B cell (primary cell): ENCODE results near the gene POLN. TPM values are rescaled to one million over a fixed set of nuclear protein-coding genes. Genes with fewer than 3 reads are reported as not detected.

Experiments
- ATAC-seq: fragments of 200-7000 bp; cut with Tn5 transposase; one replicate; pipeline ENCODE4 v1.10.0; 2021; ENCODE audit warnings: low read depth, mild to moderate bottlenecking, moderate number of reproducible peaks, moderate library complexity
- CTCF ChIA-PET: fragments of 350-600 bp; sonication (Branson Sonifier 250); formaldehyde crosslinking; loops from one replicate; lab custom pipeline; 2021; ENCODE audit warnings: antibody characterized with exemption, inconsistent platforms; lab: Charles Lee
- POLR2A ChIA-PET: fragments of 350-600 bp; sonication (Branson Sonifier 250); formaldehyde crosslinking; loops from one replicate; lab custom pipeline; 2021; ENCODE audit warnings: antibody characterized with exemption; lab: Charles Lee
- DNase-seq: peaks from one replicate; pipeline ENCODE4 v3.0.0; 2013
- H2AFZ ChIP-seq: 2 replicates; pipeline ENCODE4 v1.6.1; 2012; ENCODE audit warnings: mild to moderate bottlenecking, low read depth, low read length; ENCODE audit not compliant: insufficient read depth, poor library complexity, severe bottlenecking
- H3K27ac ChIP-seq, 2 donors: 1 replicate in 1 of 2; 2 replicates in 1 of 2; pipeline ENCODE4 v1.5.1; 2012 to 2013; ENCODE audit warnings: low read length in 2 of 2, mild to moderate bottlenecking in 2 of 2, moderate library complexity in 1 of 2
- H3K27me3 ChIP-seq, 4 experiments: fragments of 200-600 bp in 1 of 4; sonication (generic) in 1 of 4; replicated peaks in 1 of 4; 1 replicate in 2 of 4; 2 replicates in 2 of 4; pipeline versions ENCODE4 v1.6.1 to v1.7.0; 2013 to 2016; ENCODE audit warnings: low read length in 3 of 4, mild to moderate bottlenecking in 2 of 4, mixed read lengths in 1 of 4, moderate library complexity in 1 of 4; ENCODE audit not compliant: insufficient read depth in 4 of 4, control insufficient read depth in 3 of 4; ENCODE audit errors: control extremely low read depth in 1 of 4
- H3K36me3 ChIP-seq, 2 experiments: replicated peaks in 1 of 2; 1 replicate in 1 of 2; 2 replicates in 1 of 2; pipeline versions ENCODE4 v1.6.1 to v1.7.1; 2013; ENCODE audit warnings: low read length in 1 of 2; ENCODE audit not compliant: insufficient read depth in 2 of 2, control insufficient read depth in 1 of 2; ENCODE audit errors: control extremely low read depth in 1 of 2, extremely low read depth in 1 of 2
- H3K4me1 ChIP-seq, 2 donors: fragments of 200-600 bp in 1 of 2; sonication (generic) in 1 of 2; 1 replicate in 1 of 2; 2 replicates in 1 of 2; pipeline versions ENCODE4 v1.5.1 to v1.6.1; 2013 to 2017; ENCODE audit warnings: low read length in 2 of 2; ENCODE audit not compliant: control insufficient read depth in 2 of 2, insufficient read depth in 2 of 2
- H3K4me2 ChIP-seq: replicated peaks from 2 replicates; pipeline ENCODE3; 2012; ENCODE audit warnings: mild to moderate bottlenecking, low read depth, low read length; ENCODE audit not compliant: poor library complexity, severe bottlenecking
- H3K4me3 ChIP-seq, 5 experiments: fragments of 200-600 bp in 1 of 5; sonication (generic) in 1 of 5; 1 replicate in 3 of 5; 2 replicates in 2 of 5; pipeline versions ENCODE4 v1.5.1 to v1.7.0; 2011 to 2016; ENCODE audit warnings: low read length in 4 of 5, mild to moderate bottlenecking in 4 of 5, low read depth in 2 of 5, control low read depth in 1 of 5, moderate library complexity in 1 of 5; ENCODE audit not compliant: insufficient read depth in 1 of 5; ENCODE audit errors: control extremely low read depth in 1 of 5, extremely low read depth in 1 of 5
- H3K79me2 ChIP-seq: fragments of 200-600 bp; sonication (generic); one replicate; pipeline ENCODE4 v1.6.0; 2016; ENCODE audit warnings: low read length; ENCODE audit not compliant: control insufficient read depth, insufficient read depth
- H3K9ac ChIP-seq: fragments of 200-600 bp; sonication (generic); 2 replicates; pipeline ENCODE4 v1.6.1; 2017; ENCODE audit warnings: mild to moderate bottlenecking, low read length, moderate library complexity
- H3K9me3 ChIP-seq, 3 donors: one replicate each; pipeline versions ENCODE4 v1.6.1 to v1.7.1; 2013; ENCODE audit warnings: low read length in 2 of 3; ENCODE audit not compliant: control insufficient read depth in 2 of 3, insufficient read depth in 1 of 3; ENCODE audit errors: control extremely low read depth in 1 of 3
- H4K20me1 ChIP-seq: 2 replicates; pipeline ENCODE4 v1.6.0; 2012; ENCODE audit warnings: mild to moderate bottlenecking, low read length; ENCODE audit not compliant: insufficient read depth, control insufficient read depth, poor library complexity, severe bottlenecking
- H3K27ac Mint-ChIP-seq: one replicate; pipeline ENCODE4 v1.8.0; 2021; ENCODE audit warnings: mixed read lengths
- H3K27me3 Mint-ChIP-seq: one replicate; pipeline ENCODE4 v1.8.0; 2021; ENCODE audit warnings: mixed read lengths
- H3K4me1 Mint-ChIP-seq: one replicate; pipeline ENCODE4 v1.8.0; 2021; ENCODE audit warnings: mixed read lengths
- H3K4me3 Mint-ChIP-seq: one replicate; pipeline ENCODE4 v1.8.0; 2021; ENCODE audit warnings: mixed read lengths
- H3K9me3 Mint-ChIP-seq: one replicate; pipeline ENCODE4 v1.8.0; 2022; ENCODE audit warnings: mixed read lengths; ENCODE audit not compliant: insufficient read depth
- CTCF ChIP-seq: fragments of 200-600 bp; IDR thresholded peaks from one replicate; pipeline ENCODE4 v1.8.0; 2022; ENCODE audit warnings: antibody characterized with exemption, mild to moderate bottlenecking
- EZH2 ChIP-seq: IDR thresholded peaks from 2 replicates; pipeline ENCODE4 v1.6.1; 2012; ENCODE audit warnings: borderline replicate concordance, low read depth, mild to moderate bottlenecking, moderate library complexity, low read length; ENCODE audit not compliant: insufficient read depth, poor library complexity, severe bottlenecking
- intact Hi-C: fragments of 100-400 bp; cut with micrococcal nuclease; formaldehyde crosslinking; loops from one replicate; pipeline ENCODE4 v1.10.0; 2022
- polyA plus RNA-seq: library from polyadenylated mRNA; depleted of rRNA; stranded (reverse); fragments of >200 nt; gene quantifications from 2 replicates; pipeline ENCODE4 v1.2.3, GENCODE V29; 2012
- small RNA-seq: library from RNA; depleted of rRNA; stranded (forward); fragments of <200 nt; gene quantifications from one replicate; pipeline ENCODE3, GENCODE V24; 2012; ENCODE audit warnings: low replicate concordance, low read depth; ENCODE audit not compliant: insufficient read length
- total RNA-seq, 2 donors: library from RNA; stranded (reverse); fragments of 120-200 nt in 1 of 2; gene quantifications; 1 replicate in 1 of 2; 2 replicates in 1 of 2; pipeline versions ENCODE4 v1.2.3 to v1.2.4, GENCODE V29; 2013 to 2022

POLN gene
- total and polyA plus RNA-seq, 2 donors (not counting 1 experiment from before 2014, with no cell fraction given): 0.73 to 1.5 TPM

- H3K27me3 ChIP-seq: peaks cover 0 to 20% (median 8%) of the 10 kb centered on the region in 4 experiments
- no peaks in the 10 kb centered on the region for H3K4me1 Mint-ChIP-seq
- H3K4me3 ChIP-seq: no peak overlapping the region
- H3K9me3 ChIP-seq: peaks cover 0 to 13% (median 5%) of the 10 kb centered on the region in 3 donors
- H3K36me3 ChIP-seq: no peaks in the 10 kb centered on the region
- ATAC-seq: no peak
- no peaks in the 10 kb centered on the region for H4K20me1 ChIP-seq
- no peak overlapping the region for H3K27ac Mint-ChIP-seq
- TF ChIP-seq CTCF (no peak), EZH2 (no peak)
- H3K4me2 ChIP-seq: no peak overlapping the region
- intact Hi-C loops: no loop called here
- peaks cover 7% of the 10 kb centered on the region for H3K9me3 Mint-ChIP-seq
- no peak for DNase-seq
- POLR2A ChIA-PET: no interaction called here
- no peaks in the 10 kb centered on the region for H3K79me2 ChIP-seq
- H3K27me3 Mint-ChIP-seq: peaks cover 67% of the 10 kb centered on the region
- H3K27ac ChIP-seq: no peak overlapping the region
- no peak overlapping the region for H2AFZ ChIP-seq
- no peak overlapping the region for H3K9ac ChIP-seq
- CTCF ChIA-PET: no interaction called here
- no peak overlapping the region for H3K4me3 Mint-ChIP-seq
- H3K4me1 ChIP-seq: no peaks in the 10 kb centered on the region
These were observed 216.1 kb downstream of the POLN start for GRCh38 chr4:2025817-2026216.

- Histone ChIP-seq H3K79me2 (no peaks in the 10 kb centered on the region), H3K36me3 (no peaks in the 10 kb centered on the region), H3K4me2 (no peak overlapping the region), H3K9ac (no peak overlapping the region), H3K4me1 (no peaks in the 10 kb centered on the region), H3K27me3 (peaks cover 0 to 21% (median 8%) of the 10 kb centered on the region in 4 experiments), H2AFZ (no peak overlapping the region), H4K20me1 (no peaks in the 10 kb centered on the region), H3K9me3 (peaks cover 0 to 13% (median 5%) of the 10 kb centered on the region in 3 donors), H3K27ac (no peak overlapping the region), H3K4me3 (no peak overlapping the region)
- TF ChIP-seq EZH2 (no peak), CTCF (no peak)
- Mint-ChIP-seq H3K9me3 (peaks cover 7% of the 10 kb centered on the region), H3K4me1 (no peaks in the 10 kb centered on the region), H3K27ac (no peak overlapping the region), H3K27me3 (peaks cover 65% of the 10 kb centered on the region), H3K4me3 (no peak overlapping the region)
- CTCF ChIA-PET: no interaction called here
- intact Hi-C loops: no loop called here
- ATAC-seq: no peak
- no peak for DNase-seq
- POLR2A ChIA-PET: no interaction called here
These were observed 217.2 kb downstream of the POLN start for GRCh38 chr4:2024683-2025082.

Small RNA genes within 50 kb of the gene (small RNA-seq; reads per million reads assigned to genes)
- gene COX6B1P5: not detected

Other genes starting within 250 kb of the POLN start
- 60.7 and 63.5 TPM in 2 replicates for gene NELFA, start 233.1 kb downstream of the POLN start, total RNA-seq
- gene NELFA, start 233.1 kb downstream of the POLN start, polyA plus RNA-seq: 39.6 and 42.8 TPM in 2 replicates
- 0.25 and 0.34 TPM in 2 replicates for gene NAT8L, start 182.8 kb downstream of the POLN start, total RNA-seq
- gene NAT8L, start 182.8 kb downstream of the POLN start, polyA plus RNA-seq: 0.03 TPM in 1 of 2 replicates, not detected in the other
- gene HAUS3, start within 50 bp of the POLN start, total RNA-seq: 24.2 and 26.5 TPM in 2 replicates
- 8.2 and 18.7 TPM in 2 replicates for gene HAUS3, start within 50 bp of the POLN start, polyA plus RNA-seq
- 67.3 and 70.6 TPM in 2 replicates for gene MXD4, start 20.0 kb upstream of the POLN start, total RNA-seq
- 62.4 and 75.3 TPM in 2 replicates for gene MXD4, start 20.0 kb upstream of the POLN start, polyA plus RNA-seq
- gene ZFYVE28, start 176.5 kb upstream of the POLN start, total RNA-seq: 12.1 and 13.4 TPM in 2 replicates
- 5.8 and 7.6 TPM in 2 replicates for gene ZFYVE28, start 176.5 kb upstream of the POLN start, polyA plus RNA-seq
- gene CFAP99, start 176.8 kb upstream of the POLN start, total RNA-seq: not detected in 2 replicates
- gene CFAP99, start 176.8 kb upstream of the POLN start, polyA plus RNA-seq: not detected in 2 replicates
- 95.2 and 104 TPM in 2 replicates for gene RNF4, start 227.0 kb upstream of the POLN start, total RNA-seq
- gene RNF4, start 227.0 kb upstream of the POLN start, polyA plus RNA-seq: 61.8 and 75.7 TPM in 2 replicates